Stimulated activated CD8-positive, alpha-beta memory T cell treated with anti-CD3 and anti-CD28 coated beads, Interleukin-15, amount 100 ng/mL, for 48 hours (primary cell): ENCODE results near the gene TMEM163.
"Not testable (repeated sequence)": the region's sequence is repeated elsewhere in the genome, so short reads cannot be mapped to it uniquely, and the experiment has no call there.

ENCODE experiments used
- DNase-seq, 2 donors: peaks; one replicate each; pipeline ENCODE4 v3.0.0-alpha.2; 2020; ENCODE audit warnings: low read depth in 2 of 2

TMEM163 gene

DNA sequence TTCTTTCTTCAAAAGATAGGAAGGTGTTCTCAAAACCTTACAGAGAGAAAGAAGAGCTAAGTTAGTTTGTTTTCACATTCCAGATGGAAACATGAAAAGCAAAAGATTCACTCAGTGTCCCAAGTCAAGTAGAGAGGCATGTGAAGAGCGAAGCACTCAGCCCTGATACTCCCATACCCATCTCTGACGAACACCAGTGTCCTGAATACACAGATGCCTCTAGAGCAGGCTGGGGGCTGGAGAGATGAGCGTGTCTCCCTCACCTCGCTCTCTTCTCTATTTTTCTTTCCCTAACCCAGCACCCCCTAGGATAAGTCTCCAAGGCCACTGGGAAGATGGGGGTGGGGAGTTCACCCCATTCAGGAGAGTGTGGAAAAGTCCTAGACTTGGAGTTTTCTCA is 227.8 kb downstream of the TMEM163 start:
- no peak for DNase-seq

DNA sequence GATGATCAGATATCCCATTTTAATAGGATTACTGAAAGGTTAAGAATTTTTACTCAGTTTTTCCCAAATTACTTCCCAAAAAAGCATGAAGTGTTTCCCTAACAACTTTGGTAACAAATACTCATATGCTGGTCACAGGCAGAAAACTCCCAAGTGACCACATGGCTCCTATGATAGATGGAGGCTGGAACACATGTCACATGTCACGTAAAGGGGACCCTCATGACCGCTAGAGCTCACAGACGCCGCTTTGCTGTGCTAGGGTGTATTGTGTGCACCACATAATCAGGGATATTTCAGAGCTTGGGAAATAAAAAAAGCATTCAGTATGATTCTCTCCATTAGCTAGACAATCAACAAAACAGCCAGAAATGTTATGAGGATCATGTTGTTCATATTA is 228.2 kb downstream of the TMEM163 start:
- DNase-seq: no peak

DNA sequence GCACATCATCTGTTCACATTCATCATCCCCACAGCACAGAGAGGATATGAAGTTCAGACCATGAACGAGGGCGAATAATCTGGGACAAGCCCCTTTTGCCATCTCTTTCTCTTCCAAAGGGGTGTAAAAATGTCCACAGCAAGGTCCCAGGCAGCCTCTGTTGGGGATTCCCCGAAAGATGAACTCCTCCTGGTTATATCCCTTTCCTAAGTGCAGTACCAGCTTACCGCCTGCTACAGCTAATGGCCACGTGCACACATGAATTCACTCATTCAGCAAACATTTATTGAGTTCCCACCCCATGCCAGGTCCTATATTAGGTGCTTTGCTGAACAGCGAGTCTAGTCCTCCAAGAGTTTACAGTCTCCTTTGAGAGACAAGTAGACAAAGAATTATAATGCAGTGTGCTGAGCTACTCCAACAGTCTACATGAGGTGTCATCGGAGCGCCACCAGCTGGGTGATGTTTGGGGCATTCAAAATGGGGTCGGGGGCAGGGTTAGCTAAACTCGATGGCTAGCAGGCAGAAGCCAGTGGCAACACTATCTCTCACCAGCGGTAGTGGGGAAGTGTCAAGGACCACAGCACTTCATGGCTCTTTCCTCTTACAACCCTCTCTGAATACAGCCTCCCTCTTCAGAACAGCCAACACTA is 228.9 kb downstream of the TMEM163 start:
- no peak for DNase-seq

DNA sequence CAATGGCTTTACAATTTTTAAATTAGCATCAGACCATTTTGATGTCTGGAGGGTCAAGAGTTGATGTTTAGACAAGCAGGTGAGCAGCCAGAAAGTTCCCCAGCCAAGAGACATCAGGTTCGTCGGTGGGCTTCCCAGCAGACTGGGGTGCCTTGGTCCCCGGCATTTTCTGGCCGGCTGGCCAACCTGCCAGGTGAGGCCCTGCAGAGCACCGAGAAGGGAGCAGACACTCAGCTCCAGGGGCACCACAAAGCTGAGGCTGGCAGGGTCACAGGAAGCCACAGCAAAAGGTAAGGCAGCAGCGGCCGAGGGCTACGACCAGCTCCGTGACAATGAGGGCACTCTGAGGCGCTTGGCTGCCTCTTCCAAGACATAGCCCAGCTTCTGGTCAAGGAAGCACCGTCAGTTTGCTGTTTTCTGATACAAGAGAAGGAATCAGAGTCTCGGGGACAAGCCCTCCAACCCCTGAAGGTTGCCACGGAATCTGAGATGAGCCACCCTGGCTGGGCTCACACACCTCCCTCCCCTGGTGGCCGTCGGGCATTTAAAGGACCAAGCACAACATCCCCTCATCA is 235.9 kb downstream of the TMEM163 start:
- no peak for DNase-seq

DNA sequence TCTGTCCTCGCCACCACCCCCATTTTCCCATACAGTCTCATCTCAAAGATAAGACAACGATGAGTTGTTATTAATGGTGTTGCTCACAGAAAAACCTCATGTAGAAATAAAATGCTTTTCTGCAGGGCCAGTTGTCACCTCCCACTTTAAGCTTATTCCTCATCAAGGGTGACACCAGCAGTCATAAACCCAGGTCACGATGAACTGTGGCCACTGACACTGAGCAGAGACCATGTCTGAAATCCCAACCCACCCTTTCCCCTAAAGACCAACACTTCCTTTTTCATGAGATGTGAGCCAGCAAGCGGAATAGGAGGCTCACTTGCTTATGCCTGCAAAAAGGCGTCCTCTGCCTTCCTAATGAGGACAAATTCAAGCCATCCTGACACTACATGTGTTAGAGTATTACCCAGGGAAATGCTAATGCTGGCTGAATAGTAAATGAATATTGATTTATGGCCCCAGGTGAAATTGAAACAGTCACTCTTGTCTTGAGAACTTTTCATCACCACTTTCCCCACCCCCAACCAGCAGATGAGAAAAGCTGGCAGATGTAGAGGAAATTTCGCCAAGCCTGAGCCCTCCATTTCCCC is 236.6 kb downstream of the TMEM163 start:
- DNase-seq: no peak

DNA sequence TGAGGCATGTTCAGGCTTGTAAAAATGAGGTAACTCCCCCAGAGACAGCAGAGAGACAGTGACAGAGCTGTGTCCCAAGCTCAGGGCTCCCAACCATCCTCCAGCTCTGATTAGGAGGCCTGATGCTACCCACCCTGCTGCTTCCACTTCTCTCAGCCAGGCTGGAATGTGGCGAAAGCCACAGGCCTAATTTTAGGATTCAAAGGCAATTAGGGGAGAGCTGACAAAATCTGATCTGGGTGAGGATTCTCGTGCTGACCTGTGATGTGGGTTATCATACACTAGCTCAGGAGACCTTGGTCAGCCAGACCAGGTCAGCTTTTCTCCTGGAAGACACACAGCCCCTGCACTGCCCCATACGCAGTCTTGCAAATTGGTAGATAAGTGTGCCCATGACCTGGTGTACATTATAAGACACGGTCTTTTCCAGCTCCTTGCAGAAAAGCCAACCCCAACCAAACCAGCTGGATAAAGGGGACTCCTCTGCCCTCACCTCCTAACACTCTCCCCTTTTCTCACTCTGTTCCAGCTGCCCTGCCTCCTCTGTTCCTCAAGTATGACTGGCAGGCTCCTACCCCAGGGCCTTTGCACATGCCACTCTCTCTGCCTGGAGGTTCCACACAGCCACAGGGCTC is 239.0 kb downstream of the TMEM163 start:
- DNase-seq: no peak

DNA sequence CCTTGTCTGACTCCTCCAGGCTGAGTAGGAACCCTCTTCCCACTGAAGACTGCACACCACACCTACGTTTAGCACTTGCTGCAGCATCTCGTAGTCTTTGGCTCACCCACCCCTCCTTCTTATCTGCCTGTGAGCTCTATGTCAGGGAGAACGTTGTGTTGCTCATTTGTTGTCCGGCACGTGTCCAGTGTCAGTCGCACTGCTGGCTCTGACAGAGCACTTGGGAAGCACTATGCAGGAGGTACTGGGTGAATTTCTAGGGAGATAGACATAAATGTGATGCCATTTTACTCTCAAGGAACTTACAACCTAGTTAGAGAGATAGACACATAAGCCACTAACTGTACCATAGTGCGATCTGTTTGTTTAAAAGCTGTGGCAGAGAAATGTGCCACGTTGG is 241.8 kb downstream of the TMEM163 start:
- DNase-seq: not testable (repeated sequence)

DNA sequence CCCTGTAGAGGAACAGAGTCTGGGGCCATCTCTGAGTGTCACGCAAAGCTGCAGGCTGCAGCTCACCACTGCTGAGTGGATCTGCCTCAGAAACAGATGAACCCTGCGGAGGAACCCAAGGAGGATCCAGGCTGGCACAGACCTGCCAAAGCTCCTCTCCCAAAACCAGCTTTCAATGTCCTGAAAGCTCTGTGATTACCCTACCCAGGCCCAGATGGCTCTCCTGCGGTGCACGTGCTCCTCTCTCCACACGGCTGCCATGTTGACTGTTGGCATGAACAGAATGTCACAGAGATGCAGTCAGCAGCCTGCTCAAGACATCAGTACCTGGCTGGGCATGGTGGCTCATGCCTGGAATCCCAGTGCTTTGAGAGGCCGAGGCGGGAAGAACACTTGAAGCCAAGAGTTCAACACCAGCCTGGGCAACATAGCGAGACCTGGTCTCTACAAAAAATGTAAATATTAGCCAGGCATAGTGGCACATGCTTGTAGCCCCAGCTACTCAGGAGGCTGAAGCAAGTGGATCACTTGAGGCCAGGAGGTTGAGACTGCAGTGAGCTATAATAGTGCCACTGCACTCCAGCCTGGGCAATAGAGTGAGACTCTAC is 248.1 kb downstream of the TMEM163 start:
- no peak for DNase-seq

DNA sequence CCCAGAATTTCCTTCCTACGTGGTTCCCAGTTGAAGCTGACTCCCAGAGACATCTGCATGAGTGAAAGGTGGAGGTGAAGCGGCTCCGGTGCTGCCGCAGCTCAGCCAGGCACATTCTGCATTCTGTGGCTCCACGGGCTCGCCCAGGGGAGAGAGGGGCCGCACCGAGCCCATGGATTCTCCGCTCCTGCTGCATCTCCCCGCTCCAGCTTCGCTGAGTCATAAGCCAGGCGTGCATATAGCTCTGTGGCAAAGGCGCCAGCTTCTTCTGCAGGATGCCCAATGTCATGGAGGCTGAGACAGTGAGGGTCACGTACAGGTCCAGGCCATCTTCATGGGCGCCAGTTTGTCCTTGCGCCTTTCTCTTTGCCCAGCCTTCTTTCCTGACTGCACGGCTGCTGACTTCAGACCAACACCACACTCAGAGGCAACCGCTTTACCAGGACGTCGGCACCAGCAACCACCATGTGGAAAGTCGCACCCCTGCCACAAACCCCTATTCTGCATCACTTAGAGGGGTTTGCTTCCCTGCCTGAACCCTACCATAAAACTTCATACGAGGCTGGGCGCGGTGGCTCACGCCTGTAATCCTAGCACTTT is 249.2 kb downstream of the TMEM163 start:
- DNase-seq: no peak

DNA sequence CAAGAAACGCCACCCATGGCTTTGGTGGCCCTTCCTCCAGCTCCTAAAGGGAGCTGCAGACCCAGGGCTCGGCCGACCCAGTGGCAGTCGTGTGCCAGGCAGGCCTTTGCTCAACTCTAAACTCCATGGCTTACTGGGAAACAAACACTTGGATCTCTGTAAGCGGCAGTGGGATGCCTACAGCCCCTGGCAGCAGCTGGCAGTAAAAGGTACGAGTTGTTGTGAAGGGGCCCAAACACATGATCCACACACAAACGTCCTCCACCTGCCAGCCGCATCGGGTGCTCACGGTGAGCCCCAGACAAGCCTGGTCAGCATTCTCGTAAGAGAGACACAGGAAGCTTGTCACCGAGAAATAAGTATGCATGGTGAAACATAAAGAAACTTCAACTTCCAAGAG is 250.0 kb downstream of the TMEM163 start:
- DNase-seq: no peak

DNA sequence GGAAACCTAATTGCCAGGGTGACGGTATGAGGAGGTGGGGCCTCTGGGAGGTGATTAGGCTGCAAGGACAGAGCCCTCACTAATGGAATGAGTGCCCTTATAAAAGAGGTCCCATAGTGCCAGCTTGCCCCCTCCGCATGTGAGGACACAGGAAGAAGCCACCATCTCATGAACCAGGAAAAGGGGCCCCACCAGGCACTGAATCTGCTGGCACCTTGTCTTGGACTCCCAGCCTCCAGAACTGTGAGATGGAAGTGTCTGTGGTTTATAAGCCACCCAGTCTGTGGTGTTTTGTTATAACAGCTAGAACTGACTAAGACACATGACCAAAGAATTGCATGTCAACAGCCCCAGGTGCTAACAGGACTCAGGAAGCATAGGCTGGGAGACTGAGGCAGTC is 250.6 kb downstream of the TMEM163 start:
- DNase-seq: no peak

DNA sequence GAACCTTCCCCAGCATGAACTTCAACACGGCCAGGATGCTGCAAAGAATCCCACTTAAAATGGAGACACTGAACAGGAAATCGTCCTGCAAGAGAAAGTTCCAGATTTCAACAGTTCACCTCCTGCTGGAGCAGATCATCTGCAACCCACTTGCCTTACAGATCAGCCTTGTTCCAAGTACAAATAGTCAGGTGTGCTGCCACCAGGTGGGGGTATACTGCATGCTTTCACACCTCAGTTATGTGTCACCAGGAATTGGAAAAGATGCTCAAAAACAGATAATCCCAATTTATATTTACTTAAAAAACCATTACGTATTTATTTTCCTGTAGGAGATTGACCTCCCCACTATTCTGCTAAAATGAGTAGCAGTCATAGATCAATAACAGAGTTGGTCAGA is 252.7 kb downstream of the TMEM163 start:
- no peak for DNase-seq

DNA sequence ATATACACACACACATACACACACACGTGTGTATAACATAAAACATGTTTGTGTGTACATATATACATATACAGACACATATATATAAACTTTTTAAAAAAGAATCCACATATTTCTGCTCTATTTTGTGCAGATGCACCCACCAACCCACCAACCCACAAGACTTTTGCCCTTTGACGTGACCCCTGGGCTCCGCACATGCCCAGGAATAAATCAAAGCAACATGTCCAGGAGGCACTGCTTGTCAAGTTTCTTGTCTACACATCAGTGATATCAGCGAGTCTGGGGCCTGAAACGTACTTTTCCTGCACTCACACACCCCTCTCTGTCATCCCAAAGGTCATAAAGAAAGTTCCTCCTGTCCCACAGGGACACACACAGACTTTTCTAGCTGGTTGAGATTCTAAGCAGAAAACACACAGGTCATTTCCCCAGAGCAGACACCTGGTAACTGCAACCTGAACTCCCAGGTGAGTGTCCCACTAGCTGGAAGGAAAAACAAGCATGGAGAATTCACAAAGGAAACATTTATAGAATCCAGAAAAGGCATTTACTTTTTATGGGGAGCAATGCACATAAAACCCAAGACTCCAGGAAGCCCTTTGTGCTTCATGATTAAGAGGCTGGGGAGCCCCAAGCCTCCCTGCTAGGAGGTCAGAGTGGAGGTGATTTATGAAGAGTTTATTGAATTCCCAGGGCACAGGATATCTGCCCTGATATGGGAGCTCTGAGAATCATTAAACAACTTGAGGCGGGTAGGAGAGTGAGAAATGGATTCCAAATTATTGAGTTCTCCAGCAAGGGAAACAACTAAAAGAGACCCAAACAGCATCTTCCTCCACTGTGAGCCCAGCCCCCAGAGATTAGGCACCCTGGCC is 253.3 kb downstream of the TMEM163 start:
- DNase-seq: no peak

DNA sequence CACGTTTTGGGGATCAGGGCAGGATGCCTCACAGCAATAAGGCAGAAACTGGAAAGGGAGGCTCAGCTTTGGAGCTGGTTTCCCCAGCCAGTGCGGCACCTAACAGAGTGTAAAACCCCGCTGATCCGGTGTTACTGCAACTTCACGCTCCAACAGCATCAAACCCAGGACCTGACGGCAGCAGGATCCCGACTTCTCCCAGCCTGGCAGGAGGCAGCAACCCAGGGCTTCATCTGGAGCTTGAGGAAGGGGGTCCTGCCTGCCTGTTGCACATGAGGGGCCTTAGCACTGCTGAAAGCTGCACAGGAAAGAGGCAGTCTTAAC is 255.1 kb downstream of the TMEM163 start:
- DNase-seq: no peak

DNA sequence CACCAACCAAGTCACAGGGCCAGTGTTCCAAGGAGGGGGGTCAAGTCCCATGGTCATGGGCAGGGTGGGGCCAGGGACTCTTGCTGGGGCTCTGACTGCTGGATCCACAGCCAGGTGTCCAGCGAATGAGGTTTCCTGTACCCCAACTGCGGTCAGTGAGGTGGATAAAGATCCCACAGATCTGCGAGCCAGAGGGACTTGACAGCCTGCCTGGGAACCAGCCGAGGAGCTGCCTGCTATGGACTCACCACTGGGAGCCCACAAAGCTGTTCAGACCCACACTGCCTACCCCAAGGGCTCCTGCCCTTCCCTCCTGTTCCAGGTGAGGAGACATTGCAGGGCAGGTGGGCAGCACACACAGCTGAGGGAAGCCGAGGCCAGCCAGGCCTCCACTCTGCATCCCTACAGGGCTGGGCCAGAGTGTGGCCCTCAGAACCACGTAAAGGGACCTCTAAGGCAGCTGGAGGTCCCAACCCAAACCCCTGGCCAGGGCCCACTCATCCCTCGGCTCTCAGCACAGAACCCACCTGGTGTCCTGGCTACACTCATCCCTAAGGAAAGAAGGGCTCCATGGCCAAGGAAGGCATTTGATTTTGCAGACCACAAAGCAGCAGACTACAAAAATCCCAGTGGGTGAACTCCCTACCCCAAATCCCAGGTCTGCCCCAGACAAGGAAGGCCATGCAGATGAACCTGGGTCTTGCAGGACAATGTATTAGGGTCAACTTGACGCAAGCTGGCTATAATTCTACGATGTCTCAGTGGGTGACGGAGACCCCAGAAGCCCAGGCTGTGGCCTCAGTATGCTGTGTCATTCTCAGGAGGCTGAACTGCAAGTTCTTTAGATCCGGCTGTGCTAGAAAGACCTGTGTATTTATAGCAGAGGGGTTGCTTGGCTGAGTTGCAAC is 255.8 kb downstream of the TMEM163 start:
- DNase-seq: no peak

DNA sequence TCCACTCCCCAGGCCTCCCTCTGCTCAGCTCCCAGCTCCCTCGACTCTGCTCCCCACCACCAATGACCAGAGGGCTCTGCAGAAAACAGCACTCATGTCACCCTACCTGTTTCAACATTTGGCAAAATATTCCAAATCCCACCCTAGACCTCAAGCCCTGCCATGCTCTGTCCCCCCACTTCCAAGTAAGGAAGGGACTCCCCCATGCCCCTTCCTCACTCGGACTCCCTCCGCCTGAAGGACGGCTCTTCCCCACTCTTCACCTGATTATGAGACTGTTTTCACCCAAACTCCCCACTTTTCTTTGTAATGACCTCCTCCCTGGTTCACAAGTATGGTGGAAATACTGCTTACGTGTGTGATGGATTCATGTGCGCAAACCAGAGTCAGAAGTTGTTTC is 256.5 kb downstream of the TMEM163 start:
- DNase-seq: no peak

DNA sequence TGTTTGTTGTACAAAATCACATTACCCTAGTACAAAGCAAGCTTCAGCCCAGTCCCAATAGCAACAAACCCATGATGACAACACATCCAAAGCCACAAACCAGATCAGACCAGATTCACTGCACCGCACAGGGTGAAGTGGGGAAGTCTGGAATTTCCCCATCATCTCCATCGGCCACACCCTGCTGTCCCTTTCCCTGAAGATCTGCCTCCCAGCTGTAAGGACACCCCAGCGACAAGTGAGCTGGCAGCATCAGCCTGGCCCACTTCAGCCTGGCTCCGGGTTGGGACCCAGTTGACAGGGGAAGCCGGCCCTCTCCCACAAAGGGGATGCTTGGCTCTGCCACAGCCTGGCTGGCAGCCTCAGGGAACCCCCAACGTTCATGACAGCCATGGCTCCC is 257.3 kb downstream of the TMEM163 start:
- no peak for DNase-seq

DNA sequence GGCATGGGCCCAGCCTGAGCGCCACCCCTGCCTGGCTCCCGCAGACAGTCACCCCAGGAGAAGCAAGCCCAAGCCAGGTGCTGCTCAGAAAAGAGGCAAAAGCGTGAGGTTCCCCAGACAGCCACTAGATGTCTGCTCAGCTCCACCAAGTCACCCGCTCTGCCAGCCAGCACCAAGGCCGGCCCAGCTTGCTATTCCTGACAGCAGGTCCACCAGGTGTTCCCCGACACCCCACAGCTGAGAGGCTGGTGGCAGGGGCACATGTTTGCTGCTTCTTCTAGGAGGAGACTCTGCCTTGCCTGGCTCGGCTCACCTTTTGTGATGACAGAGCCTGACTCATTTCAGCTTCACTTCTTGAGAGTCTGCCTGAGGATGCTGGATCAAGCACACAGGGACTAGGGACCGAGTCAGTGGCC is 258.2 kb downstream of the TMEM163 start:
- DNase-seq: peak in 1 of 2 donors; percentile 3

DNA sequence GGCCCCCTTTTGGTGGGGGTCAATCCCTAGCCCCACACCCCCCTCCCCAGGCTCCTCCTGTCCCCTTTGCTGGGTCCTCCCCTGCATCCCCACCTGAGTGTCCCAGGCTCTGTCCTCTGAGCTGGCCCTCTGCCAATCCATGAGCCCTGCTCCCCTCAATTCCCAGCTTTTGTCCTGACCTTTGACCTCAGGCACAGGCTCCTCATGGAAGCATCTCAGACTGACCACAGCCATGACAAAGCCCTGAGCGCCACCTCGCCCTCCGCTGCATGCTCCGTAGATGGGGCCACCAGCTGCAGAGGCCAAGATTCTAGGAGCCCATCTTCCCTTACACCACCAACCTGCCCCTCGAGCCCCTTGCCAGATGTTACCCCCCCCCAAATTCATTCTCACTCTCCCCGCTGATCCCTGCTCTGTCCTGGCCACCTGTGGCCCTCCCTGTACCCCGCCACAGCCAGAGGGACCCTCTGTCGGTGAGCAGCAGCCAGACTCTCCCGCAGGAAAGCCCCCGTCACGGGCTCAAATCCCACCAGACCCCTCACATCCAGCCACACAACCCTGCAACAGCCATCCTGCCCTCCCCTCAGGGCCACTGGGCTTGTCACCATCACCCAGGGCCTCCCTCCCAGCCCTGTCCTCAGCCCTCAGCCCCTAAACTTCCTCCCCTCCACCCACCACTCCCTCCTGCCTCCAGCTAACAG is 258.9 kb downstream of the TMEM163 start:
- DNase-seq: no peak

DNA sequence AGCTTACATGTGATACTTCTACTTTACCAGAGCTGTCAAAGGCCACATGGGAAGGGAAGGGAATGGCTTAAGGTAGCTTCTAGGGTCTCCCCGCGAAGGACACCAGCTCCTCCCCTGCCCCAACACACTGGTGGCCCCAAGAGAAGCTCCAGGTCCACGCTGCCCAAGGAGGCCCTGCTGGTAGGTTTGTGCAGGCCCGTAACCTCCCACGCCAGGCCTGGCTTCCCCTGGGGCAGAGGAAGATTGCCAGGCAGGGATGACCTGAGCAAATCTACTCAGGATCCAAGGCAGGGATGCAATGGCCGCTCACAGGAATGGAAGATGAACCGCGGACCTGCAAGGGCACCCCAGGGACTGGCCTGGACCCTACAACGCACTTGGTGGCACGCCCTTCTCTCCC is 259.9 kb downstream of the TMEM163 start:
- DNase-seq: no peak
